ENCODE data around the gene AFF3.
A peak's percentile ranks its signal among the peaks of the same experiment; 100 is the strongest.
"Not testable (repeated sequence)": the region's sequence is repeated elsewhere in the genome, so short reads cannot be mapped to it uniquely, and the experiment has no call there.

AFF3 gene

GRCh38 chr2:100142393-100142792 lies at the start of gene AFF3:
Gene AFF3 (minus strand): TSS chr2:100142590. CDS start chr2:100104454, 38,136 bp downstream.
- DNase-seq (ENCODE audit: low read depth), result no peak

GRCh38 chr2:100189387-100189786 lies 47.0 kb upstream of the AFF3 start:
- no peak for DNase-seq (ENCODE audit: low read depth)

- no peak for DNase-seq (ENCODE audit: low read depth)
Observed at GRCh38 chr2:100188326-100188725, 45.9 kb upstream of the AFF3 start.

GRCh38 chr2:100186126-100186525 lies 43.7 kb upstream of the AFF3 start:
- no peak for DNase-seq (ENCODE audit: low read depth)

GRCh38 chr2:100185516-100185915 lies 43.1 kb upstream of the AFF3 start:
- DNase-seq (ENCODE audit: low read depth), result no peak

- no peak for DNase-seq (ENCODE audit: low read depth)
Observed at GRCh38 chr2:100185105-100185504, 42.7 kb upstream of the AFF3 start.

- no peak for DNase-seq (ENCODE audit: low read depth)
Observed at GRCh38 chr2:100184055-100184737, 41.8 kb upstream of the AFF3 start.

GRCh38 chr2:100182494-100183361 lies 40.3 kb upstream of the AFF3 start:
- DNase-seq (ENCODE audit: low read depth), result peak; percentile 5

- DNase-seq (ENCODE audit: low read depth), result no peak
Observed at GRCh38 chr2:100180503-100180902, 38.1 kb upstream of the AFF3 start.

GRCh38 chr2:100179806-100180205 lies 37.4 kb upstream of the AFF3 start:
- DNase-seq (ENCODE audit: low read depth), result no peak

- DNase-seq (ENCODE audit: low read depth), result no peak
Observed at GRCh38 chr2:100178864-100179263, 36.5 kb upstream of the AFF3 start.

GRCh38 chr2:100178085-100178788 lies 35.8 kb upstream of the AFF3 start:
- no peak for DNase-seq (ENCODE audit: low read depth)

GRCh38 chr2:100176925-100177324 lies 34.5 kb upstream of the AFF3 start:
- DNase-seq (ENCODE audit: low read depth), result no peak

- peak; percentile 3 for DNase-seq (ENCODE audit: low read depth)
Observed at GRCh38 chr2:100174026-100174431, 31.6 kb upstream of the AFF3 start.

- no peak for DNase-seq (ENCODE audit: low read depth)
Observed at GRCh38 chr2:100166701-100167100, 24.3 kb upstream of the AFF3 start.

GRCh38 chr2:100163605-100164004 lies 21.2 kb upstream of the AFF3 start:
- DNase-seq (ENCODE audit: low read depth), result no peak

GRCh38 chr2:100161945-100162620 lies 19.7 kb upstream of the AFF3 start:
- DNase-seq (ENCODE audit: low read depth), result no peak

- DNase-seq (ENCODE audit: low read depth), result no peak
Observed at GRCh38 chr2:100160396-100160795, 18.0 kb upstream of the AFF3 start.

- DNase-seq (ENCODE audit: low read depth), result not testable (repeated sequence)
Observed at GRCh38 chr2:100151832-100152231, 9.4 kb upstream of the AFF3 start.

GRCh38 chr2:100151310-100151709 lies 8.9 kb upstream of the AFF3 start:
- no peak for DNase-seq (ENCODE audit: low read depth)

- no peak for DNase-seq (ENCODE audit: low read depth)
Observed at GRCh38 chr2:100148883-100149282, 6.5 kb upstream of the AFF3 start.

- DNase-seq (ENCODE audit: low read depth), result no peak
Observed at GRCh38 chr2:100146657-100146960, 4.2 kb upstream of the AFF3 start.

Measured in GM04504 (cell line).